ENCODE results near the gene TIMM44.

DNA sequence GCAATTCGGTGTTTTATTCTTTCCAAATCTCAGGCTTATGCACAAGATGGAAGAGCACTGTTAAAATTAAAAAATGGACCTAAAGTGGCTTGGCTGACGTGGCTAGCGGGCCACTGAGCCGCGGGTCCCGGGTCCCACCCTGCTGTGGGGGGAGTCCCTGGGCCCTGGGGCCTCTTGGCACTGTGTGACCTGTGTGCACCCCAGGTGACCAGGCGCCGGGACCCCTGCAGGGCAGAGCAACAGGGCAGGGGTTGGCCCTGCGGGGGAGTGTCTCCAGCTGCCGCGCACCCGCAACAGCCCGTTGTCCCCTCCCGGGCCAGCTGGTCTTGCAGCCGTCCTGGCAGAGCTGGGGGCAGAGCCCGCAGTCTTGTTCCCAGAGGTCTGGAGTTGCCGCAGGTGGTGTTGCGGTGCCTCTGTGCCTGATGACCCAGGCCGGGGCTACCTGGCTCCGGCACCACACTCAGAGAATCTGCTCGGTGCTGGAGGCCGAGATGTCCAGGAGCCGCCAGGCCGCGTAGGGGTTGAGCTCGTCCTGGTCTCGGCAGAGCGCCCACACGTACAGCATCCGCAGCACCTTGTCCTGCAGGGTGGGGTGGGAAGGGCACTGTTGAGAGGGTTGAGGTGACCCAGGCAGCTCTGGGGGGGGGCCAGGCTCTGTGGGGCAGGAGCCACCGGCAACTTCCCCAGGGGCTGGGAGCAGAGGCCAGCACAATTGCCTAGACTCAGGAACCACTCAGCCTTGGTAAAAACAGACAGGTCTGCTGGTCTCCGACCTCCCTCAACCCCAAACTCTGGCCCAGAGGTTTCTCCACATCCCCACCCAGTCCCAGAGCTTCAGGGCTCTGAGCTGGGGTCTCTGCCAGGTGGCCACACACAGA, 16.5 kb downstream of the TIMM44 start:
- TF ChIP-seq, protein P1, sequence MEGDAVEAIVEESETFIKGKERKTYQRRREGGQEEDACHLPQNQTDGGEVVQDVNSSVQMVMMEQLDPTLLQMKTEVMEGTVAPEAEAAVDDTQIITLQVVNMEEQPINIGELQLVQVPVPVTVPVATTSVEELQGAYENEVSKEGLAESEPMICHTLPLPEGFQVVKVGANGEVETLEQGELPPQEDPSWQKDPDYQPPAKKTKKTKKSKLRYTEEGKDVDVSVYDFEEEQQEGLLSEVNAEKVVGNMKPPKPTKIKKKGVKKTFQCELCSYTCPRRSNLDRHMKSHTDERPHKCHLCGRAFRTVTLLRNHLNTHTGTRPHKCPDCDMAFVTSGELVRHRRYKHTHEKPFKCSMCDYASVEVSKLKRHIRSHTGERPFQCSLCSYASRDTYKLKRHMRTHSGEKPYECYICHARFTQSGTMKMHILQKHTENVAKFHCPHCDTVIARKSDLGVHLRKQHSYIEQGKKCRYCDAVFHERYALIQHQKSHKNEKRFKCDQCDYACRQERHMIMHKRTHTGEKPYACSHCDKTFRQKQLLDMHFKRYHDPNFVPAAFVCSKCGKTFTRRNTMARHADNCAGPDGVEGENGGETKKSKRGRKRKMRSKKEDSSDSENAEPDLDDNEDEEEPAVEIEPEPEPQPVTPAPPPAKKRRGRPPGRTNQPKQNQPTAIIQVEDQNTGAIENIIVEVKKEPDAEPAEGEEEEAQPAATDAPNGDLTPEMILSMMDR (conservative IDR thresholded peaks at IDR 0.05): no peak
- TF ChIP-seq EZH2 (IDR thresholded peaks at IDR 0.05; ENCODE audit: low read depth): no peak
